ENCODE results near the gene TSKS. TPM values are rescaled to one million over a fixed set of nuclear protein-coding genes. Genes with fewer than 3 reads are reported as not detected.

The TSKS gene
- total RNA-seq, 1 experiment from 2014 or later: 0.48 TPM

DNA sequence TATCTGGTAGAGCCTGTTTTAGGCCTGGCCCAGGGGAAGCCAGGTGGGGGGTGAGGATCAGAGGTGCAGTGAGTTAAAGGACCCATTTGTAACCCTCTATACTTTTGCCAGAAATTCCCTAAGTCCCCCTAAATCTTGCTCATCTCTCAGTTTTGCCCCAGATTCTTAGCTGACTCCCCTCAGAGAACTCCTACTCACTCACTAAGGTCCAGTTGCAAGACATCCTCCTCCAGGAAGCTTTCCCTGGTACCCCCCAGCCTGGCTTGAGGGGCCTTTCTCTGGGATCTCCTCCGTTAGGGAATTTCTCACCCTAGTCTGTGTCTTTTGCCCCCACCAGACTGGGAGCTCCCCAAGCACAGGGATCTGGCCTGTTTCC, 1.9 kb downstream of the TSKS start (continued):
- no peak for TF ChIP-seq CTCF (IDR thresholded peaks at IDR 0.05)
- TF ChIP-seq, protein P1, sequence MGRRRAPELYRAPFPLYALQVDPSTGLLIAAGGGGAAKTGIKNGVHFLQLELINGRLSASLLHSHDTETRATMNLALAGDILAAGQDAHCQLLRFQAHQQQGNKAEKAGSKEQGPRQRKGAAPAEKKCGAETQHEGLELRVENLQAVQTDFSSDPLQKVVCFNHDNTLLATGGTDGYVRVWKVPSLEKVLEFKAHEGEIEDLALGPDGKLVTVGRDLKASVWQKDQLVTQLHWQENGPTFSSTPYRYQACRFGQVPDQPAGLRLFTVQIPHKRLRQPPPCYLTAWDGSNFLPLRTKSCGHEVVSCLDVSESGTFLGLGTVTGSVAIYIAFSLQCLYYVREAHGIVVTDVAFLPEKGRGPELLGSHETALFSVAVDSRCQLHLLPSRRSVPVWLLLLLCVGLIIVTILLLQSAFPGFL (CRISPR knock-in tag; IDR thresholded peaks at IDR 0.05; ENCODE audit: borderline replicate concordance): no peak
- TF ChIP-seq MXD4 (CRISPR knock-in tag; IDR thresholded peaks at IDR 0.05; ENCODE audit: borderline replicate concordance): no peak
- TF ChIP-seq, protein P2, sequence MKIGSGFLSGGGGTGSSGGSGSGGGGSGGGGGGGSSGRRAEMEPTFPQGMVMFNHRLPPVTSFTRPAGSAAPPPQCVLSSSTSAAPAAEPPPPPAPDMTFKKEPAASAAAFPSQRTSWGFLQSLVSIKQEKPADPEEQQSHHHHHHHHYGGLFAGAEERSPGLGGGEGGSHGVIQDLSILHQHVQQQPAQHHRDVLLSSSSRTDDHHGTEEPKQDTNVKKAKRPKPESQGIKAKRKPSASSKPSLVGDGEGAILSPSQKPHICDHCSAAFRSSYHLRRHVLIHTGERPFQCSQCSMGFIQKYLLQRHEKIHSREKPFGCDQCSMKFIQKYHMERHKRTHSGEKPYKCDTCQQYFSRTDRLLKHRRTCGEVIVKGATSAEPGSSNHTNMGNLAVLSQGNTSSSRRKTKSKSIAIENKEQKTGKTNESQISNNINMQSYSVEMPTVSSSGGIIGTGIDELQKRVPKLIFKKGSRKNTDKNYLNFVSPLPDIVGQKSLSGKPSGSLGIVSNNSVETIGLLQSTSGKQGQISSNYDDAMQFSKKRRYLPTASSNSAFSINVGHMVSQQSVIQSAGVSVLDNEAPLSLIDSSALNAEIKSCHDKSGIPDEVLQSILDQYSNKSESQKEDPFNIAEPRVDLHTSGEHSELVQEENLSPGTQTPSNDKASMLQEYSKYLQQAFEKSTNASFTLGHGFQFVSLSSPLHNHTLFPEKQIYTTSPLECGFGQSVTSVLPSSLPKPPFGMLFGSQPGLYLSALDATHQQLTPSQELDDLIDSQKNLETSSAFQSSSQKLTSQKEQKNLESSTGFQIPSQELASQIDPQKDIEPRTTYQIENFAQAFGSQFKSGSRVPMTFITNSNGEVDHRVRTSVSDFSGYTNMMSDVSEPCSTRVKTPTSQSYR (CRISPR knock-in tag; IDR thresholded peaks at IDR 0.05): no peak
- TF ChIP-seq CBFB (CRISPR knock-in tag; IDR thresholded peaks at IDR 0.05; ENCODE audit: low read depth): no peak
- TF ChIP-seq ZNF263 (CRISPR knock-in tag; IDR thresholded peaks at IDR 0.05; ENCODE audit: low read depth): no peak
- no peak for TF ChIP-seq ATF1 (CRISPR knock-in tag; IDR thresholded peaks at IDR 0.05)
- TF ChIP-seq ZNF423 (CRISPR knock-in tag; IDR thresholded peaks at IDR 0.05): no peak
- no peak for TF ChIP-seq E2F1 (CRISPR knock-in tag; IDR thresholded peaks at IDR 0.05)
- TF ChIP-seq, protein P3, sequence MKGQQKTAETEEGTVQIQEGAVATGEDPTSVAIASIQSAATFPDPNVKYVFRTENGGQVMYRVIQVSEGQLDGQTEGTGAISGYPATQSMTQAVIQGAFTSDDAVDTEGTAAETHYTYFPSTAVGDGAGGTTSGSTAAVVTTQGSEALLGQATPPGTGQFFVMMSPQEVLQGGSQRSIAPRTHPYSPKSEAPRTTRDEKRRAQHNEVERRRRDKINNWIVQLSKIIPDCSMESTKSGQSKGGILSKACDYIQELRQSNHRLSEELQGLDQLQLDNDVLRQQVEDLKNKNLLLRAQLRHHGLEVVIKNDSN (CRISPR knock-in tag; IDR thresholded peaks at IDR 0.05): no peak
- TF ChIP-seq ZSCAN18 (CRISPR knock-in tag; IDR thresholded peaks at IDR 0.05): no peak
- TF ChIP-seq AFF4 (CRISPR knock-in tag; IDR thresholded peaks at IDR 0.05; ENCODE audit: borderline replicate concordance): no peak
- TF ChIP-seq STAT6 (CRISPR knock-in tag; conservative IDR thresholded peaks at IDR 0.05; ENCODE audit: low read depth): no peak
- no peak for TF ChIP-seq IRF2 (CRISPR knock-in tag; IDR thresholded peaks at IDR 0.05; ENCODE audit: borderline replicate concordance, low read depth)
- TF ChIP-seq TCF7 (CRISPR knock-in tag; IDR thresholded peaks at IDR 0.05; ENCODE audit: low read depth): no peak

Measured in WTC11 (cell line).